NK-92 treated with Interleukin-12 subunit alpha and Interleukin-12 subunit beta, amount 100 ng/mL, for 24 hours (cell line): ENCODE results near the gene TAS1R1.

Experiments
- DNase-seq: peaks from one replicate; lab custom pipeline; 2025; lab: John Stamatoyannopoulos, UW

TAS1R1 gene

DNA sequence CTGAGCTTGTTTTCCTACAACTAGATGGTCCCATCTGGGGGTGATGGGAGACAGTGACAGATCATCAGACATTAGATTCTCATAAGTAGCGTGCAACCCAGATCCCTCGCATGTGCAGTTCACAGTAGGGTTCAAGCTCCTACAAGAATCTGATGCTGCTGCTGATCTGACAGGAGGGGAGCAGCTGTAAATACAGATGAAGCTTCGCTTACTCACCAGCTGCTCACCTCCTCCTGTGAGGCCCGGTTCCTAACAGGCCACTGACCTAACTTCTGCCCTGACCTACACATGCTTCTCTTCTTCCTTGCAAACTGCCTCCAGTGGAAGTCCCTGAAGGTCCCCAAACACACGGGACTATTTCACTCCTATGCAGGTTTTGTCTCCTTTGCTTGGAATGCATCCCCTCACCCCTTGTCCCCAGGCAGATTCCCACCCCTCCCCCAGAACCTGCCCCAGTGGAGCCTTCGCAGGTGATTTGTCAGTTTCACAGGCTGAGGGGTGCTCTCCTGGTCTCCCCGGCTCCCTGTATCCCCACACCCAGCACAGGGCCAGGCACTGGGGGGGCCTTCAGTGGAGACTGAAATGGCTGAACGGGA, 19.0 kb downstream of the TAS1R1 start:
- no peak for DNase-seq

DNA sequence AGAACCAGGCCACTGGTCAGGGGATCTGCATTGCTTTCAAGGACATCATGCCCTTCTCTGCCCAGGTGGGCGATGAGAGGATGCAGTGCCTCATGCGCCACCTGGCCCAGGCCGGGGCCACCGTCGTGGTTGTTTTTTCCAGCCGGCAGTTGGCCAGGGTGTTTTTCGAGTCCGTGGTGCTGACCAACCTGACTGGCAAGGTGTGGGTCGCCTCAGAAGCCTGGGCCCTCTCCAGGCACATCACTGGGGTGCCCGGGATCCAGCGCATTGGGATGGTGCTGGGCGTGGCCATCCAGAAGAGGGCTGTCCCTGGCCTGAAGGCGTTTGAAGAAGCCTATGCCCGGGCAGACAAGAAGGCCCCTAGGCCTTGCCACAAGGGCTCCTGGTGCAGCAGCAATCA, 19.7 kb downstream of the TAS1R1 start:
- no peak for DNase-seq

DNA sequence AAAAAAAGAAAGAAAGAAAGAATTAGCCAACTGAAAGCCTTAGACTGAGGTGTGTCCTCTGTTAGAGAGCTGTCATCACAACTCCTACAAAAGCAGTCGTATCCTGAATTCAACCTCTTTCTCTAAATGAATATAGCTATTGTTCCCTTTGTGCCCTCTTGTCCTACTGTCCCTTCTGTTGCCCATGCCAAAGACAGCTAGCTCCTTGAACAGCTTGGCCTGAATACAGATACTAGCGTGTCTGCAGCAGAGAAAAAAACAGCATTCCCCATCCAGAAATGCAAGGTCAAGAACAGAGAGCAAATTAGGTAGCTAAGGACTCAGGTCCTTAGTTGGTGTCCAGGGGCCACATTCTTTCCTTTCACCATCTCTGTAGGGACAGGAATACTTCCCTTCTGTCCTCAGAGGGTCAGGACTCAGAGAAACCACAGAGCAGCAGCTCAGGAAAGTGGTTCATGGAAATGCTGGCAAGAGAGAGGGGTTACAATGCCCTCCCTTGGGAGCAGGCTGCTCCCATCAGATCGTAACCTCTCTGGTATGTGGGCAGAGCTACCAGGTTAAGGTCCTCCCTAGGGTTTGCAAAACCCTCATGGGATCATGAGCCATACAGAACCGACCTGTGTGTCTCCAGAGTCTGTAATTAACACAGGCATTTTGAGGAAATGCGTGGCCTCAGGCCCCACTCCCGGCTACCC, 22.9 kb downstream of the TAS1R1 start:
- no peak for DNase-seq

DNA sequence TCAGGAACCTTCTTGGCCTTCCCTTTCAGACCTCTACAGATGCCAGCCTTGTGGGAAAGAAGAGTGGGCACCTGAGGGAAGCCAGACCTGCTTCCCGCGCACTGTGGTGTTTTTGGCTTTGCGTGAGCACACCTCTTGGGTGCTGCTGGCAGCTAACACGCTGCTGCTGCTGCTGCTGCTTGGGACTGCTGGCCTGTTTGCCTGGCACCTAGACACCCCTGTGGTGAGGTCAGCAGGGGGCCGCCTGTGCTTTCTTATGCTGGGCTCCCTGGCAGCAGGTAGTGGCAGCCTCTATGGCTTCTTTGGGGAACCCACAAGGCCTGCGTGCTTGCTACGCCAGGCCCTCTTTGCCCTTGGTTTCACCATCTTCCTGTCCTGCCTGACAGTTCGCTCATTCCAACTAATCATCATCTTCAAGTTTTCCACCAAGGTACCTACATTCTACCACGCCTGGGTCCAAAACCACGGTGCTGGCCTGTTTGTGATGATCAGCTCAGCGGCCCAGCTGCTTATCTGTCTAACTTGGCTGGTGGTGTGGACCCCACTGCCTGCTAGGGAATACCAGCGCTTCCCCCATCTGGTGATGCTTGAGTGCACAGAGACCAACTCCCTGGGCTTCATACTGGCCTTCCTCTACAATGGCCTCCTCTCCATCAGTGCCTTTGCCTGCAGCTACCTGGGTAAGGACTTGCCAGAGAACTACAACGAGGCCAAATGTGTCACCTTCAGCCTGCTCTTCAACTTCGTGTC, 23.7 kb downstream of the TAS1R1 start:
- no peak for DNase-seq

DNA sequence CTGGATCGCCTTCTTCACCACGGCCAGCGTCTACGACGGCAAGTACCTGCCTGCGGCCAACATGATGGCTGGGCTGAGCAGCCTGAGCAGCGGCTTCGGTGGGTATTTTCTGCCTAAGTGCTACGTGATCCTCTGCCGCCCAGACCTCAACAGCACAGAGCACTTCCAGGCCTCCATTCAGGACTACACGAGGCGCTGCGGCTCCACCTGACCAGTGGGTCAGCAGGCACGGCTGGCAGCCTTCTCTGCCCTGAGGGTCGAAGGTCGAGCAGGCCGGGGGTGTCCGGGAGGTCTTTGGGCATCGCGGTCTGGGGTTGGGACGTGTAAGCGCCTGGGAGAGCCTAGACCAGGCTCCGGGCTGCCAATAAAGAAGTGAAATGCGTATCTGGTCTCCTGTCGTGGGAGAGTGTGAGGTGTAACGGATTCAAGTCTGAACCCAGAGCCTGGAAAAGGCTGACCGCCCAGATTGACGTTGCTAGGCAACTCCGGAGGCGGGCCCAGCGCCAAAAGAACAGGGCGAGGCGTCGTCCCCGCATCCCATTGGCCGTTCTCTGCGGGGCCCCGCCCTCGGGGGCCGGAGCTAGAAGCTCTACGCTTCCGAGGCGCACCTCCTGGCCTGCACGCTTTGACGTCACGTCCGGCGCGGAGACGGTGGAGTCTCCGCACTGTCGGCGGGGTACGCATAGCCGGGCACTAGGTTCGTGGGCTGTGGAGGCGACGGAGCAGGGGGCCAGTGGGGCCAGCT, 24.4 kb downstream of the TAS1R1 start, which contains the start of gene ZBTB48:
Gene ZBTB48, plus strand, starts transcription at position 621 of the 745 bp plus-strand sequence. CDS start 616 bp downstream, outside the sequence.
- peak; percentile 96 for DNase-seq

DNA sequence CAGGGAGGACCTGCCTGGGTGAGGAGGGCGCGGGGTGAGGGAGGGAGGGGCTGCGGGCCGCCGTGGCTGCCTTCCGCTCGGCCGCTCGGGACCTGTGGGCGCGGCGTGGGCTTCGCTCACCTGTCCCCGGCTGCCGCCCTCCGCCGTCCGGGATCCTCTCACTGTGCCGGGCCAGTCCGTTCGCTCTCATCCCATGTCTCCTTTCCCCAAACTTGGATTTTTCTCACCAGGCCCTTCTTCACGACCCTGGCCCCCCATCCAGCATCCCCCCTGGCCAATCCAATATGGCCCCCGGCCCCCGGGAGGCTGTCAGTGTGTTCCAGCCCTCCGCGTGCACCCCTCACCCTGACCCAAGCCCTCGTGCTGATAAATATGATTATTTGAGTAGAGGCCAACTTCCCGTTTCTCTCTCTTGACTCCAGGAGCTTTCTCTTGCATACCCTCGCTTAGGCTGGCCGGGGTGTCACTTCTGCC, 25.0 kb downstream of the TAS1R1 start:
- no peak for DNase-seq

DNA sequence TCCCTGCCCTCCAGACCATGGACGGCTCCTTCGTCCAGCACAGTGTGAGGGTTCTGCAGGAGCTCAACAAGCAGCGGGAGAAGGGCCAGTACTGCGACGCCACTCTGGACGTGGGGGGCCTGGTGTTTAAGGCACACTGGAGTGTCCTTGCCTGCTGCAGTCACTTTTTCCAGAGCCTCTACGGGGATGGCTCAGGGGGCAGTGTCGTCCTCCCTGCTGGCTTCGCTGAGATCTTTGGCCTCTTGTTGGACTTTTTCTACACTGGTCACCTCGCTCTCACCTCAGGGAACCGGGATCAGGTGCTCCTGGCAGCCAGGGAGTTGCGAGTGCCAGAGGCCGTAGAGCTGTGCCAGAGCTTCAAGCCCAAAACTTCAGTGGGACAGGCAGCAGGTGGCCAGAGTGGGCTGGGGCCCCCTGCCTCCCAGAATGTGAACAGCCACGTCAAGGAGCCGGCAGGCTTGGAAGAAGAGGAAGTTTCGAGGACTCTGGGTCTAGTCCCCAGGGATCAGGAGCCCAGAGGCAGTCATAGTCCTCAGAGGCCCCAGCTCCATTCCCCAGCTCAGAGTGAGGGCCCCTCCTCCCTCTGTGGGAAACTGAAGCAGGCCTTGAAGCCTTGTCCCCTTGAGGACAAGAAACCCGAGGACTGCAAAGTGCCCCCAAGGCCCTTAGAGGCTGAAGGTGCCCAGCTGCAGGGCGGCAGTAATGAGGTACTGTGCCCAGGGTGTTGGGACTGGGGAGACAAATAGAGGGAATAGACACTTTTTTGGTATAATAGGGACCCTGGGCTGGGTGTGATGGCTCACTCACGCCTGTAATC, 25.7 kb downstream of the TAS1R1 start:
- DNase-seq, result no peak

DNA sequence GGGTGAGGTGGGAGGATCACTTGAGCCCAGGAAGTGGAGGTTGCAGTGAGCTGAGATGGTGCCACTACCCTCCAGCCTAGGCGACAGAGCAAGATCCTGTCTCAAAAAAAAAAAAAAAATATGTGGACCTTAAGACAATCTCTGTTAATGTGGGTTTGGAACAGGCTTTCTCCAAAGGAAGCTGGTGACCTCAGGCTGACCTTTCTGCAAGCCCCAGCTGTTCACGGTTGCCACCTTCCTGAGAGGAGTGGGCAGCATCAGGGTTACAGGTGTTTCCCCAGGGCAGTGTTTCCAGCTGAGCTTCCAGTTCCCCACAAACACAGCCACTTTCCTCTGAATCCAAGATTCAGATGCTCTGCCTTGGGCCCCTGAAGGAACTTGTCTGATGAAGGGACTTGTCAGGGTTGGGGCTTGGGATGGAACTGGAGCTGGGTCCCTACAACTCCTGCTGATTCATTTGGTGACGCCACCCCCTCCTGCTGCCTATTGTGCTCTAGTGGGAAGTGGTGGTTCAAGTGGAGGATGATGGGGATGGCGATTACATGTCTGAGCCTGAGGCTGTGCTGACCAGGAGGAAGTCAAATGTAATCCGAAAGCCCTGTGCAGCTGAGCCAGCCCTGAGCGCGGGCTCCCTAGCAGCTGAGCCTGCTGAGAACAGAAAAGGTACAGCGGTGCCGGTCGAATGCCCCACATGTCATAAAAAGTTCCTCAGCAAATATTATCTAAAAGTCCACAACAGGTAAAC, 26.6 kb downstream of the TAS1R1 start:
- DNase-seq, result no peak

DNA sequence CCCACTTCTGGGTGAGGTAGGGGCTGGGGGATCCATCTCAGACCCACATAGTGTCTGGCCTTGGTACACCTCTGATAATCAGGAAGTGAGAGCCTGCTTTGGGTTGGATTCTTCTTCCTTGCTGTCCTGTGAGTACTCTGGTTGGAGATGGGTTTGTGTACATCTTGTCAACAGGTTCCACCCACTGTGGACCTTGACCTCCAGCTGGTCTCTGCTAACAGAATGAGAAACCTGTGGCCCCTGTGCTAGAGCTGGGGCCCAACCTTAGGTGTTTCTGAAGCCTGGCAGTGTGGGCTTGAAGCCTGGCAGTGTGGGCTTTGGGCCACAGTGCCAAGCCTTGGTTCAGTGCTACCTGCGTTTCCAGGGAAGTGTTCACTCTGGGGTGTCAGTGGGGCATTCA, 27.3 kb downstream of the TAS1R1 start:
- DNase-seq, result no peak

DNA sequence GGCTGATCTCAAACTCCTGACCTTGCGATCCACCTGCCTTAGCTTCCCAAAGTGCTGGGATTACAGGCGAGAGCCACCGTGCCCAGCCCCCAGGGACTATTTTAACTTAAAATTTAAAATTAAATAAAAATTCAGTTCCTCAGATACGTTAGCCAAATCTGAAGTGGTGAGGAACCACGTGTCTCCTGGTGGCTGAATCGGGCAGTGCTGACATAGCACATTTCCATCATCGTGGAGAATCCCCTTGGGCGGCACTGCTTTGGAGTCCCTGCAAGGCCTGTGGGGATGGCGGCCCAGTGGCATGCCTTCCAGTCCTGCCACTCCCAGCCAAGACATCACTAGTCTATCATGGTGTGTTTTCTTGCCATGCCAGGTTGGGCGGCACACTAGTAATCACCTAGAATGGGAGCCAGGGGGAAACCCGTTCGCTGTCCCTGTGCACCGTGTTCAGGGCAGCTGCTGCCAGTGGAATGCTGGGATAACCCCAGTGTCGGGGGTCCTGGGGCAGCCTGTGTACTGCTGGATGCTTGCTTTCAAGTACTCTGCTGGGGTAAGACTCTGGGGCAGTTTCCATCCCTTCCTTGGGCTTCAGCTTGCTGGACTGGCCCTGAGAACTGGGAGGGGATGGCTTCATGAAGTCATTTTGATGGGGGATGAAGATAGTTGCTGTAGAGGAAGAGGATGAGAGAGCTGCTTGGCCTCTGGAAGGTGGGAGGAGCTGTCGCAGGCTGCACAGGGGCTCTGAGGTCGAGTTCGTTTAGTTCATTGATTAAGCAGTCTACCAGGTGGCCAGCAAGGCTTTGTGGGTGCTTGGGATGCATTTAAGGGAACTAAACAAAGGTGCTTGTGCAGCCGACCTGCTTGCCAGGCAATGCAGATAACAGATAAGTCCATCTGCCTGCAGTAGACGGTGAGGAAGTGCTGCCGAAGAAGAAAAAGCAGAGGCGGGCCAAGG, 29.3 kb downstream of the TAS1R1 start:
- DNase-seq, result no peak

DNA sequence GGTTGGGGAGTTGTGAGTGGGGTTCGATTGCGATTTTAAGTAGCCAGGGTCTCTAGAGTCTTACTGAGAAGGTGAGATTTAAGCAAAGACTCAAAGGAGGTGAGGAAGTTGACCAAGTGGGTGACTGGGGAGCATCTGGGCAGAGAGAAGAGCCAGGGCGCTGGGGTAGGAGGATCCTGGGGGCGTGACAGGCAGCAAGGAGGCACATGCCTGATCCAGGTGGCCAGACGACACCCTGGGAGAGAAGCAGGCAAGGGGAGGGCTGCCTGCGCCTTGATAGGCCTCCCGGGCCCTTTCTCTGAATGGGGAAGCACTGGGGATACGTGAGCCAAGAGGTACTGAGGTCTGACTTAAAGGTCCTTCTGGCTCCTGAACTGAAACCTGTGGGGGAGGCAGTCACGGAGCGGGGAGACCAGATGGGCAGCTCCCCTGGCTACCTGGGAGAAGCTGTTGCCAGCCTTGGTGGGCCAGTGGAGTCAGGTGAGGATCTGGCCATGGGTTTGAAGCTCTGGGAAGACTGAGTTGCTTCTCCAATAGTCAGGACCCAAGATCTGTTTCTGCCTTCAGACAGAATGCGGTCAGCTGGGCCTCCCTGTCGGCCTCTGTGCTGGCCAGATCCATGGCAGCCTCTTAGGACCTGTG, 30.1 kb downstream of the TAS1R1 start:
- no peak for DNase-seq

DNA sequence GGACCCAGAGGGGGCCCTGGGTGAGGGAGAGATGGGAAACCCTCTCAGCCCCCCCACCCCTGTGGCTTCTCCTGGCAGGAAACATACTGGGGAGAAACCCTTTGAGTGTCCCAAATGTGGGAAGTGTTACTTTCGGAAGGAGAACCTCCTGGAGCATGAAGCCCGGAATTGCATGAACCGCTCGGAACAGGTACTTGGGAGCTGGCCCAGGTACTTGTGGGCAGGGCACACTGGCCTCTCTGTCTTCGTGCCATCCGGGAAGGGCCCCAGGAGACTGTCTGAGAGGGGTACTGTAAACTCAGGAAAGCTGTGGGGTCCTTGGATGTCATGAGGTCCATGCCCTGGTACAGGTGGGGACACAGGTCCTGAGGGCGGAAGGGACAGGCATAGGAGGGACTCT, 30.7 kb downstream of the TAS1R1 start:
- no peak for DNase-seq

DNA sequence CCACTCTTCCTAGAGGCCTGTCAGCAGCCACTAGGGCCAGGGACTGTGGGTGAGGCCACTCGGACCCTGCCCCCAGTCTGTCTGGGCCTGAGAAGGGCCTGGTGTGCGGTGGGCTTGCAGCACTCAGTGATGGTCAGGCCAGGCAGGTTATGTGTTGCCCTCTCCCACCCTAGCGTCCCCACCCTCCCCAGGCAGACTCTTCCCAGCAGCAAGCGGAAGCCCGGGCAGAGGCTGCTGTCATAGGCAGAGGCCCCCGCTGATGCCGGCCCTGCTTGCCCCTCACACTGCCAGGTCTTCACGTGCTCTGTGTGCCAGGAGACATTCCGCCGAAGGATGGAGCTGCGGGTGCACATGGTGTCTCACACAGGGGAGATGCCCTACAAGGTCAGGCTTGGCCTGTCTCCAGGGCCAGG, 31.3 kb downstream of the TAS1R1 start:
- no peak for DNase-seq

DNA sequence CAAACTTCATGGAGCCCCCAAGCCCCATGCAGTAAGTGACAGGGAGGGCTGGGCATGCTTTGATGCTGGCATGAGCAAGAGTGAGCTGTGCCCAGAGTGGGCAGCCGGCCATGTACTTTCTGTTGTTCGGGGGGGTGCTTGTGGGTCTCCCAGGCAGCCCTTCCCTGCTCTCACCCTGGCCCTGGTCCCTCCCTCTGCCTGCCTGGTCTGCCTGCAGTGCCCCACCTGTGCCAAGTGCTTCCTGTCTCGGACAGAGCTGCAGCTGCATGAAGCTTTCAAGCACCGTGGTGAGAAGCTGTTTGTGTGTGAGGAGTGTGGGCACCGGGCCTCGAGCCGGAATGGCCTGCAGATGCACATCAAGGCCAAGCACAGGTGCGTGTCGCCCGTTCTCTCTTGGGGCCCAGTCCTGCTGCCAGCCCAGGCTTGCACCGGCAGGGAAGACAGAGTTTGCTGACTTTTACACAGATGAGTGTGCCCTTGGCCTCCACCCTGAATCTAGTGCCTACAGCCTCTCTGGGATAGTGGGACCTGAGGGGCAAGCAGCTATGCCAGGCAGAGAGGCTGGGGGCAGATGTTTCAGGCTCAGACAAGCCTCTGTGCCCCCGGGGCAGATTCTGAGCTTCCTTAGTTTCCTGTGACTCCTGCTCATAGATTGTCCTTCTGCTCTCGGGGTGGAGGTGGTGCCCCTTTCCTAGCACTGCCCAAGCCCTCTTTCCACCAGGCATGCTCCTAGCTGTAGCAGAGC, 32.3 kb downstream of the TAS1R1 start:
- no peak for DNase-seq

DNA sequence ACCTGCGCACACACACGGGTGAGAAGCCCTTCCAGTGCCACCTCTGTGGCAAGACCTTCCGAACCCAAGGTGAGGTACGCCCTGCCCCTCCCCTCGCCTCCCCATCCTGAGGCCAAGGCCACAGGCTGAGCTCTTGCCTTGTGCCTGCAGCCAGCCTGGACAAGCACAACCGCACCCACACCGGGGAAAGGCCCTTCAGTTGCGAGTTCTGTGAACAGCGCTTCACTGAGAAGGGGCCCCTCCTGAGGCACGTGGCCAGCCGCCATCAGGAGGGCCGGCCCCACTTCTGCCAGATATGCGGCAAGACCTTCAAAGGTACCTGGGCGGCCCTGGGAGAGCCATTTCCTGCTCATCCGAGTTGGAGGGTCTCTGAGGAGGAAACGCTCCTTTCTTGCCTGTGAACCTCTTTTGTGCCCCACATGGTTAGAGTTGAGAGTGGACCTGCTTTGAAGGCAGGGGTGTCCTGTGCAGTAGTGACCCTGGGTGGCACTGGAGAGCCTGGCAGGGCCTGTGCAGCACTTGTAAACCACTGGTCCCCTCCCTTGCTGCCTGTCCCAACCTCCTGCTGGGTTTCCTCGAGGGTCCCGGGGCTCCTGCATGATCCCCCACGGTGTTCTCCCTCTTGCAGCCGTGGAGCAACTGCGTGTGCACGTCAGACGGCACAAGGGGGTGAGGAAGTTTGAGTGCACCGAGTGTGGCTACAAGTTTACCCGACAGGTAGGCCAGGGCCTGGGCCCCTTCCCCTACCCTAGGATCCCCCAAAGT, 33.2 kb downstream of the TAS1R1 start:
- no peak for DNase-seq

DNA sequence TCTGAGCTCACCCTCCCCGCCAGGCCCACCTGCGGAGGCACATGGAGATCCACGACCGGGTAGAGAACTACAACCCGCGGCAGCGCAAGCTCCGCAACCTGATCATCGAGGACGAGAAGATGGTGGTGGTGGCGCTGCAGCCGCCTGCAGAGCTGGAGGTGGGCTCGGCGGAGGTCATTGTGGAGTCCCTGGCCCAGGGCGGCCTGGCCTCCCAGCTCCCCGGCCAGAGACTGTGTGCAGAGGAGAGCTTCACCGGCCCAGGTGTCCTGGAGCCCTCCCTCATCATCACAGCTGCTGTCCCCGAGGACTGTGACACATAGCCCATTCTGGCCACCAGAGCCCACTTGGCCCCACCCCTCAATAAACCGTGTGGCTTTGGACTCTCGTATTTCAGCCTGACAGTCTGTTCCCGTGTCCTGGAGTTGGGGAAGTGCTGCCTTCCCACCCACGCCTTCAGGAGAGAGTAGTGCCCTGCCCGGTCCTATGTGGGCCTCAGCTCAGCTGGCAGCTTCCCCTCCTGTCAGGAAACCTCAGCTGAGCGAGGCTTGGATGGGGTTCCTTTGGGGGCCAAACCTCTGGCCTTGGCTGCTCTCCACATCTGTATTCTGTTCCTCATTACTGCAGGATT, 33.9 kb downstream of the TAS1R1 start:
- no peak for DNase-seq

DNA sequence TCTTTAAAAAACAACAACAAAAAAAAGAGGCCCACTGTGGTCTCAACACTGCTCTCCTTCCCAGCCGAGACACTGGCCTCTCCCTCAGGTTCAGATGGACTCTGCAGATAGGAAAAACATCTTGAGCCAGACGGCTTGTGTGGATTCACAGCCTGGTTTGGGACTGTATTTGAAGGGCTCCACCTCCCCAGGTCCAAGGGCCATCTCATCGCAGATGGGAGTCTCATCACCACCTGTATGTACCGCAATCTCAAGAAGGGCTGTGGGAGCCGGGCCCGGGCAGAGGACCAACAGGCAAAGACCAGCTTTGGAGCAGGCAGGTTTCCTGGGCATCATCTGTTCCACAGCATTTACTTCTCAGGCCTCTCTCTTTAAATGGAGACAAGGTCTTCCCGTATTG, 34.9 kb downstream of the TAS1R1 start:
- no peak for DNase-seq
